ENCODE measurements around the gene MICAL2. TPM values are rescaled to one million over a fixed set of nuclear protein-coding genes. Genes with fewer than 3 reads are reported as not detected.
A peak's percentile ranks its signal among the peaks of the same experiment; 100 is the strongest.

Gene MICAL2
- total RNA-seq, 6 experiments from 2014 or later, result 17.0 to 50.7 (median 35.9) TPM

DNA sequence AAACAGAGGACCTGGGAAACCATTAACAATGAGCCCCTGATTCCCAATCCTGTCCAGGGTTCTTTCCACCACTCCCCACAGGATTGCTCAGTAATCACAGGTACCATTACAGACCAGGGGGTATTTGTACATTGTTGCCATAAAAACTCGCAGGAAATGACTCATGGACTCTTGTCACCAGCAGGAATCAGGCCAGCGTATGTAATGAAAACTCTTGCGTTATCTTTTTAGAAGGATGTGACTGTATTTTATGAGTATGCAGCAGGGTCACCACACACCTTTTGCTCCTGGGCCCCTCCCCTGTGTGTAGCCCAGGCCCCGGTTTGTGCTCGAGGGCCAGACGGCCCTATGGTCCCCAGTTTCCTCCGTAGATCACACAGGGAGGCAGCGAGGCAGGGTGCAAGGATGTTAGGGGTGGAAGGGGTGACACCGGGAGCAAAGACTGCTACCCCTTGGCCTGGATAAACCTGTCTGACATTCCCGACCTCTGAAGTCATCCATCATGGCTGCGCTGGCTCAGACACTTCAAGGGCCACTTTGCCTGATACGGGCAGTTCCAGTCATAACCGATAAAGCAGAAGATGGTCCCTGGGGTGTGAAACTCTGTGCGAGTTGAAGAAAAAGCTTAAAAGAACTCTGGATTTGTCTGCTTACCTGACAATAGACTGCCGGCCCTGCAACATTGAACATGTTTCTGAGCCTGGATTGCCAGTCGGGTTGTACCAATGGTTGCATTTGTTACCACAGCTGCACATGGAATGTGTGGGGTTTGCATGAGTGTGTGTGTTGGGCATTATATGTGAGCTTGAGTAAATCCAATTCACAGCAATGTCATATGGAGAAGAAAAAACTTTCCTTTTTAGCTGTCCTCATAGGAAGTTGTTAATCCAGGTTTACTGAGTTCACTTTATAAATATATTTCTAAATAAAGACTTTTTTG lies 56.9 kb downstream of the MICAL2 start:
- TF ChIP-seq, protein P1, sequence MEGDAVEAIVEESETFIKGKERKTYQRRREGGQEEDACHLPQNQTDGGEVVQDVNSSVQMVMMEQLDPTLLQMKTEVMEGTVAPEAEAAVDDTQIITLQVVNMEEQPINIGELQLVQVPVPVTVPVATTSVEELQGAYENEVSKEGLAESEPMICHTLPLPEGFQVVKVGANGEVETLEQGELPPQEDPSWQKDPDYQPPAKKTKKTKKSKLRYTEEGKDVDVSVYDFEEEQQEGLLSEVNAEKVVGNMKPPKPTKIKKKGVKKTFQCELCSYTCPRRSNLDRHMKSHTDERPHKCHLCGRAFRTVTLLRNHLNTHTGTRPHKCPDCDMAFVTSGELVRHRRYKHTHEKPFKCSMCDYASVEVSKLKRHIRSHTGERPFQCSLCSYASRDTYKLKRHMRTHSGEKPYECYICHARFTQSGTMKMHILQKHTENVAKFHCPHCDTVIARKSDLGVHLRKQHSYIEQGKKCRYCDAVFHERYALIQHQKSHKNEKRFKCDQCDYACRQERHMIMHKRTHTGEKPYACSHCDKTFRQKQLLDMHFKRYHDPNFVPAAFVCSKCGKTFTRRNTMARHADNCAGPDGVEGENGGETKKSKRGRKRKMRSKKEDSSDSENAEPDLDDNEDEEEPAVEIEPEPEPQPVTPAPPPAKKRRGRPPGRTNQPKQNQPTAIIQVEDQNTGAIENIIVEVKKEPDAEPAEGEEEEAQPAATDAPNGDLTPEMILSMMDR (IDR thresholded peaks at IDR 0.05), result no peak
- TF ChIP-seq POLR2A (IDR thresholded peaks at IDR 0.05), result no peak
- Histone ChIP-seq H3K9me3 (no peaks in the 10 kb centered on the region), H3K4me1 (no peaks in the 10 kb centered on the region), H3K36me3 (peaks cover 0 to 16% (median under 1%) of the 10 kb centered on the region in 4 donors), H3K27ac (no peak overlapping the region), H3K27me3 (no peaks in the 10 kb centered on the region), H3K4me3 (no peak overlapping the region)
- 66% methylated on average over 12 of the region's 16 CpGs for WGBS (ENCODE audit: insufficient coverage, low coverage, low lambda C conversion rate, missing lambda C conversion rate)
- DNase-seq, result no peak
- peak; percentile 16 to 78 (median 50) for ATAC-seq
- intact Hi-C loops (cut with DNase I), result no loop called here

DNA sequence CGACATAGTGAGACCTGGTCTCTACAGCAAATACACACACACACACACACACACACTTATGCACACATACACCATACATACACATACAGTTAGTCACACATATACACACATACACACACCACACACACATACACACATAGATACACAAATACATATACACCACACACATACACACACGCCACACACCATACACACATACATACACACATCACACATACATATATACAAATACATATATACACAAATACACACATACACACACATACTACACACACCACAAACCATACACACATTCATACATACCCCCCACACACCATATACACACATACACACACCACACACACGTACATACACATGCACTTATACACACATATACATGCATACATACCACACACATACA lies 57.7 kb downstream of the MICAL2 start:
- ATAC-seq (no peak), DNase-seq (no peak)
- H3K36me3 ChIP-seq, result peaks cover 0 to 11% (median 0%) of the 10 kb centered on the region in 4 donors
- H3K27ac ChIP-seq, result no peak overlapping the region
- no peaks in the 10 kb centered on the region for H3K27me3 ChIP-seq
- no peak for TF ChIP-seq POLR2A (IDR thresholded peaks at IDR 0.05)
- TF ChIP-seq, protein P1 (IDR thresholded peaks at IDR 0.05), result no peak
- H3K9me3 ChIP-seq, result no peaks in the 10 kb centered on the region
- no peaks in the 10 kb centered on the region for H3K4me1 ChIP-seq
- intact Hi-C loops (cut with DNase I), result no loop called here
- no peak overlapping the region for H3K4me3 ChIP-seq
- 89% methylated on average over 2 of the region's 3 CpGs for WGBS (ENCODE audit: insufficient coverage, low coverage, low lambda C conversion rate, missing lambda C conversion rate)

DNA sequence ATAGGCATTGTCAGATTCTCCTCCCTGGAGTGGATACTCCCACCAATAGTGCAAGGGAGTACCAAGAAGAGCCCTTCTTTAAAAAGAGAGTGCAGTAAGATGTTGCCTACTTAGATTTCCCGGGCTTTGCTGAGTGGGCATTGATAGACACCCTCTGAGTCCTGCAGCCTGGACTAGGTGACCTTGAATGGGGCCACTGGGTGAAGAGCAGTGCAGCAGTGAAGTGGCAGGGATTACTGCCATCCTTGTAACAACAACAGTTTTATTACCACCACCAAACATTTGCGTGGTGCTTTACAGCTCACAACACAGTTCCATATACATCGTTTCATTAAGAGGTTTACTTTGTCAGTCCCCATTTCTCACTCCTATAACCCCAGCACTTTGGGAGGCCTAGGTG lies 59.4 kb downstream of the MICAL2 start:
- DNase-seq (no peak), ATAC-seq (no peak)
- H3K27me3 ChIP-seq, result no peaks in the 10 kb centered on the region
- H3K9me3 ChIP-seq, result no peaks in the 10 kb centered on the region
- H3K36me3 ChIP-seq, result no peaks in the 10 kb centered on the region
- intact Hi-C loops (cut with DNase I), result no loop called here
- TF ChIP-seq POLR2A (IDR thresholded peaks at IDR 0.05), result no peak
- TF ChIP-seq, protein P1 (IDR thresholded peaks at IDR 0.05), result no peak
- no peak overlapping the region for H3K27ac ChIP-seq
- H3K4me3 ChIP-seq, result no peak overlapping the region
- 95% methylated on average over 3 of the region's 3 CpGs for WGBS (ENCODE audit: insufficient coverage, low coverage, low lambda C conversion rate, missing lambda C conversion rate)
- H3K4me1 ChIP-seq, result no peaks in the 10 kb centered on the region

DNA sequence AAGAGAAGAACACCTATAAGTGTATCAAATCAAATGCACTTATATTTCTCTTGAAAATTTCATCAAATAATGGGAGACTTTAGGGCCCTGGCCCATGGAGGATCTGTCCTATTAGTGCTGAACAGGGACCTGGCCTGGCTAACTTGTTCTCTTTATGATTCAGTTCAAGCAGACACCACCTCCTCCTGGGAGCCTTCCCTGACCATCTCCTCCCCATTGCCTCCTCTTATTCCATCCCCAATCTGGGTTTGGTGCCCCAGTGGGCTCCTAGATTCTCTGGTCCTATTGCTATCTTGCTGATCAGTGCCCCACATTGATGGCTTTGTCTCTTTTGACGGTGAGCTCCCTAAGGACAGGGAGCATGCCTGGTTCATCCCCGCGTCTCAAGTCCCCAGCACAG lies 60.1 kb downstream of the MICAL2 start:
- no peaks in the 10 kb centered on the region for H3K27me3 ChIP-seq
- no peak overlapping the region for H3K27ac ChIP-seq
- no peaks in the 10 kb centered on the region for H3K4me1 ChIP-seq
- H3K36me3 ChIP-seq, result no peaks in the 10 kb centered on the region
- TF ChIP-seq POLR2A (IDR thresholded peaks at IDR 0.05), result no peak
- TF ChIP-seq, protein P1 (IDR thresholded peaks at IDR 0.05), result no peak
- no peak overlapping the region for H3K4me3 ChIP-seq
- no peak for DNase-seq
- ATAC-seq, result no peak
- WGBS (ENCODE audit: insufficient coverage, low coverage, low lambda C conversion rate, missing lambda C conversion rate), result 40% methylated on average over 1 of the region's 3 CpGs
- intact Hi-C loops (cut with DNase I), result no loop called here
- H3K9me3 ChIP-seq, result no peaks in the 10 kb centered on the region
